Stimulated activated CD4-positive, alpha-beta T cell treated with anti-CD3 and anti-CD28 coated beads, Interleukin-12 subunit alpha, Interleukin-12 subunit beta, amount 100 ng/mL, for 4 hours (primary cell): ENCODE data around the gene ME3.

ENCODE experiments used
- DNase-seq: peaks from one replicate; pipeline ENCODE4 v3.0.0-alpha.2; 2020

Gene ME3

DNA sequence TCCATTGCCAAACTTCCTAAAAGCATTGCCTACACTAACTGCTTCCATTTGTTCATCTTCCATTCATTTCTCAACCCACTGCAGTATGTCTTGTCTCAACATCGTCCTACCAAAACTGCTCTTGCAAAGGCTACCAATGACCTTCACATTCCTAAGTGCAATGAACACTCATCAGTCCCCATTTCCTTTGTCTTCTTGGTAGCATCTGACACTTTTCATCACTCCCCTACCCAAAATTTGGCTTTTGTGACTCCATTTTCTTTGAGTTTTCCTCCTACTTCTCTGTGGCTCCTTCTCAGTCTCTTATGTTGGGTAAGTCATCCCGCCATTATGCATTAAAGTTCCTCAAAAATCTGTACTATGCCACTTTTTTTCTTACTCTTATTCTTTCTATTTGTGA, 162.3 kb downstream of the ME3 start:
- no peak for DNase-seq

DNA sequence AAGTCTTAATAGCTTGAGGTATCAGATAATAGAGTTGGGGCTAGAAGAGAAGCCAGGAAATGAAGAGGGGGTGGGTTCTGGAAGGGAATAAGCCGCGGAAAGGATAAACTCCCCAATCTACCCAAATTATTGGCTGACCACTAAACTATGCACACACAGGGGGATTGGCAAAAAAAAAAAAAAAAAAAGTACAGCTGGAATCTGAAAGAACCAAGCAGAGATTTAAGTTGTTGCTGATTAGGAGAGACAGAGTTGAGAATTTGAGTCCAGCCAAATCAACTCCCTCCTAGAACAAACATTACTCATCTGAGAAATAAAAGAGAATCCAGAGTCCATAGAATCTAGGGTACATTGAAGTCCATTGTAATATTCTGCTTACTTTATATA, 162.8 kb downstream of the ME3 start:
- no peak for DNase-seq

DNA sequence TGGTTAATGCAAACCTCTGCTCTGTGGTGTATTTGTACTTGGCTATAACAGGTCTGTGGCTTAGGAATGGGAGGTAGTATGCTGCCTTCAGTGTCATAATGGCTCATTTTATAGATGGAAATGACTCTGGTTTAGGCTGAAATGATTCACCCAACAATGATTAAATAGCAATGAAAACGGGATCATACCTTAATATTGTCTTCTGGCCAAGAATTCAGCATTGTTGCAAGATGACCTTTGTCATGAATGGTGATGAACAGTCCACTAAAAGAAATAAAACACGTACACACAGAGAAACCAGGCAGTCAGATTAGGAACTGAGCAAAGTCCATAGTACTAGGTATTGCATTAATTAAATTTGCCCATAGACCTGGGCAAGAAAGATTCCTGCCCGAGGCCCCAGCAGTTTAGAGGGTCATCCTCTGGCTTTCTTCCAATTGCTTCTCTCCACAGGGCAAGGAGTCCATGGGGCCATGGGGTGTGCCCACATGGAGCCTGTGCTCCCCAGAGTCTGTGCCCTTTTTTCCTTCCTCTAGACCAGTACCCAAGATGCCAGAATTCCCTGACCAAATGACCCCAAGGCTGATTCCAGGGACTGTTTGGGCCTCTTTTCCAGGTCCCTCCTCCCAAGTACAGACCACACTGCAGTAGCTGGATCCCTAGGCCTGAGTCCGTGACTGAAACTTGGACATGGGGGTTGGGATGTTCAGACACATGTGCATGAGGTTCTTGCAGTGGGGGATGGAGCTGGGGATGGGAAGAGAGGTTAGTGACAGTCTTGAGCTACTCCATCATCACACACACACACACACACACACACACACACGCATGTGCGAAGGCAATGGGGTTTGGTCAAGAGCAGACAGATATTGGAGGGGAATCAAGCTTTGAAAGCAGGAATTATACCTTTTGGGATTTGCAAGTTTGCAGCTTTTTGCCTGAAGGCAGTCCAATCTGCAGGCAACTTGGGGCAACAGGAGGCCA, 163.5 kb downstream of the ME3 start:
- no peak for DNase-seq

DNA sequence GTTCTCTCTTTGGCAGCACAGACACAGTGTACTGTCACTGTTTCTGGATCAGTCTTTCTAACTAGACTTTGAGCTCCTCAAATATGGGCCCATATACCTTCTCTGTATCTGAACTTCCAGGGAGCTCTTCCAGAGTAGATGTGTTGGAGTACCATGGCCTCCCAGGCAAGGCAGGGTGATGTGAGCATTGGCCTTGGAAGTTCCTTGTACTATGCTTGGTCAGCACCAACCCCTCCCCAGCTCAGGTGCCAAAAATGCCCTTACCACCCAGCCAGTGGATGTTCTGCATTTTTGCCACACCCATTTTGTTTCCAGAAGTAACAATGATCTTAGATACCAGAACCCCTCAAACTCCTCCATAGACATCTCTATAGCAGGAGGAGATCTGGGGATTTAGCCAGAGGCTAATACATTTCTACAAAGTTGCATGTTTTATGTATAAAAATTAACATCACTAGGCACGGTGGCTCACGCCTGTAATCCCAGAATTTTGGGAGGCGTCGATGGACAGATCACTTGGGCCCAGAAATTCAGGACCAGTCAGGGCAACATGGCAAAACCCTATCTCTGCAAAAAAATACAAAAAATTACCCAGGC, 165.1 kb downstream of the ME3 start:
- DNase-seq: no peak

DNA sequence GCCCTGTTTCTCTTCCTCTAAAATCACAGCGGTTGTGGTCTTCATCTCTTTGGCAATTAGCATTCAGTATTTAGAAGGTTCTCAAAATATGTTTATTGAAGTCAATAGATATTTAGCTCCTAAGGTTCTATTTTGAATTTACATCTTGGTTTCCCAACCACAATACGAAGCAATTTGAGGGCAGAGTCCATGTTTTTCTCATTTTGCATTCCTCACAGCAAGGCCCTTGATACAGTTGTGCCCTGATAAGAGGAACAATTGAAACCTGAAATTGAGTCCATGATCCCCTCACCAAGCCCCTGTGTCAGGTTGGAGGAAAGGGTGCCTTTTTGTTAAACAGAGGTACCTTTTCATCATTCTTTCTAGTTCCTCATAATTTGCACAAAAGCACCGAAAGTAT, 166.2 kb downstream of the ME3 start:
- DNase-seq: no peak

DNA sequence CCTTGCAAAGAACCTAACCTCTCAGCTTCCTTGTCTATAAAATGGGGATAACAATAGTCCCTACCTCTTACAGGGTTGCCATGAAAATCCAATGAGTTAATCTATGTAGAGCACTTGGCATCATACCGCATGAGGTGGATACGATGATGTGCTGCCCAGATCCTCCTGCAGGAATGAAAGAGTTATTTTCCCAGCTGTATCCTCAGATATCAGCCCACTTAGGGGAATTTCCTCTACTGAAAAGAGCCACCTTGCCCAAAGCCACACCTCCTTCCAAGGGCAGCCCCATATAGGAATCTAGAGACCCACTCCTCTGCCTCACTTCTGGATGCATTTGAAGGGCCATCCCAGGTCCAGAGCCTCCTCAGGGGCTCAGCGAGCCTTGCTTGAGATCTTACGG, 169.3 kb downstream of the ME3 start:
- no peak for DNase-seq

DNA sequence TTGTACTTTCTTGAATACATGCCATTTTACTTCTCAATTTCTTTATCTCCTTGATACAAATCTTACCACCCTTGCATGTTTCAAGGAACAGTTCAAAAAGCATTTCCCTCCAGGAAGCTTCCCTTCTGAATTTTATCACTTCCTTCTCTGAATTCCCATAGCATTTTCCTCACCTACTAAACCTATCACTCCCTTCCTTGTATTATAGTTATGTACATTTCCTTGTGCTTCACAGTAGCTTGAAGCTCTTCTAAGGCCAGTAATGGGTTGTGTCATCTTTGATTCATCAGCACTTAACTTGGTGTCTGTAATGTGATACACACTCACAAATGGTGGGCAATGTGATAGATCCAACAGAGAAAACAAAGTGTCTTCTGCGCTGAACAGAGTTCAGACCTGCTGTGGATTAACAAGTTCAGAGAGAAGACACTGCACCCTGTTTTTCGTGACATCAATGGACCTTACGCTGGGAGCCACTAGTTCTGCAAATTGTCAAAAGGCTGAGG, 170.2 kb downstream of the ME3 start:
- no peak for DNase-seq

DNA sequence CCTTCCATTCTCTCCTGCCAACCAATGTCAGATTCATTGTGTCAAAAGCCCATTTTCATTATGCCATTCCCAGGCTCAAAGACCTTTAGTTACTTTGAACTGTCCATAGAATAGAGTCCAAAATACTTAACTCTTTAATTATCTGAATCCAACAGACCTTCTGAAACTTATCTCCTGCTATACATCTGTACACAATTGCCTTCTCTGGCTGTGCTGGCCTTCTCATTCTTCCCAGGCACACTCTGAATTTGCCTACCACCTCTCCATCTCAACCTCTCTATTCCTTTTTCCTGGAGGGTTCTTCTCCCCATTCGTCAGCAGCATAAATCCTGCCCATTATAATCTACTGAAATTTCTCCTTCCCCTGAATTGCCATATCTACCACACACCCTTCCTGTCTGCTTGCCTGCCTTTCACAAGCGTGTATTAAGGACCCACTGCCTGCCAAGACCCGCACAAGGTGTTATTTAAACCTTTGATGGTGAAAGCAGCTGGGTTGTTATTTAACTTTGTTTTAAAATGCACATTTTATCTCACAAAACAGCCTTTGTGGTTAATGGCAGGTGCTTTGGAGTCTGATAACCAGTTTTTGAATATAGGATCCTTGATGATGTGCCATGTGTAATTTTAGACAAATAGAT, 171.8 kb downstream of the ME3 start:
- no peak for DNase-seq

DNA sequence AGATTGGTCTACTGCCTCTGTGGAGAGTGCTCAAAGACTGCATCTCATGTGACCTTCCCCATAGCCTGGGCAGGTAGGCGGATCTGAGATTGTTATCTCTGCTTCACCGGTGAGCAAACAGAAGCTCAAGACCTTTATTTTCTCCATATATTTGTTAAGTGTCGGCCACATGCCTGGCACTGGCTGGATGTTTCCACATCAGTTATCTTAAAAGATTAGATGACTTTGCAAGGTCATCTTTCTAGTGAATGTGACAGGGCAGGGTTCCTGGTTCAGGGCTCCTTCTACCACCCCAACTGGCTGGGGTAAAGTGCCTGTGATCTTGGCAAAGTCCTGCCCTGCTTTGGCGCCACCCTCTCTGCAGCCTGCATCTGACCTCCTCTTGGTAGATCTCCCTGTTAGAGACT, 172.7 kb downstream of the ME3 start:
- DNase-seq: no peak

DNA sequence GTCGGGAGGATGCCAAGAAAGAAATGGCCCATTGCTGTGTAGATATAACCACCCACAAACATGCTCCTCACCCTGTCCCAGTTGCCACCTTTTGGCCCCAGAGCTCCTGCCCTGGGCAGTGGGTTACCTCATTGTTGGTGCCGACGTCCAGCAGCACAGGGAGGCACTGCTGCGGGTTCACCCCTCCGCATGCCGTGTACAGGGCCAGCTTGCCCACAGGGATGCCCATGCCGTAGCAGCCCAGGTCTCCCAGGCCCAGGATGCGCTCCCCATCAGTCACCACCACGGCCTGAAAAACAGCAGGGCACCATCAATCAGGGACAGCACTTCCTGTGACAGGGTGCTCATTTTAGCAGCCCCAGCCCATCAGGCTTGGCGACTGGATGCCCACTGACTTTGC, 174.6 kb downstream of the ME3 start:
- no peak for DNase-seq

DNA sequence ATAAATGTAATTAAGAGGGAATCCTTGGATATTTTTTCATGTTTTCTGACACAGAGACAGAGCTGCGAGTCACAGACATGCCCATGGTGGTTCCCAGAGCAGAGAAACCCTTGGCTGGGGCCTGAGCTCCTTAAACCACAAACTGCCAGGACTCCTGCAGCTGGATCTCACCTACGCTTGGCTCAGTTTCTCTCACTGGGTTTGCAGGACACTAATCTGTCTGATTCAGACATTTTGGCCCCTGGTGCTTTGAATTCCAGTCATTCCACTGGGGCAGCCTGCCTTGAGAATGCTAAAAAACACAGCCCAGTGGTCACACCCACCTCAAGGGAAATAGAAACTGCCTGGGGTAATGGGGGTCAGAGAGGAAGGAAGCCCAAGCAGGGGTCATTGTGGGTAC, 175.1 kb downstream of the ME3 start:
- no peak for DNase-seq

DNA sequence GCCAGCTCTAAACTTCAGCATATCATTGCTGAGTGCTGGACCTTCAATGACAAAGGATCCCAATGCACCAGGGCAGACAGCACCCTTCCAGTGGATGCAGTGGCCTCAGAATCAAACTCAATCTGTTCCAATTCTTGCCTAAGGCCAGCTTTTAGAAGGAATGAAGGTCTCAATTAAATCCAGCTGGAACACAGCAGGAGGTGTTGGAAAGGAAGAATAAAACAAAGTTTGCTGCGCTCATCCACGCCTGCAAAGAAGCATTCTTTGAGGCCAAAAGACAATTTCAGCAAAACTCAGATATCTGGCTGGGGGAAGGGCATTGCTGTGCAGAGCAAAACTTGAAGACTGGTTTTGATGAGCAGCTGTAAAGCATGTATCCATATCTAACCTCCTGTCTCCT, 177.1 kb downstream of the ME3 start:
- no peak for DNase-seq

DNA sequence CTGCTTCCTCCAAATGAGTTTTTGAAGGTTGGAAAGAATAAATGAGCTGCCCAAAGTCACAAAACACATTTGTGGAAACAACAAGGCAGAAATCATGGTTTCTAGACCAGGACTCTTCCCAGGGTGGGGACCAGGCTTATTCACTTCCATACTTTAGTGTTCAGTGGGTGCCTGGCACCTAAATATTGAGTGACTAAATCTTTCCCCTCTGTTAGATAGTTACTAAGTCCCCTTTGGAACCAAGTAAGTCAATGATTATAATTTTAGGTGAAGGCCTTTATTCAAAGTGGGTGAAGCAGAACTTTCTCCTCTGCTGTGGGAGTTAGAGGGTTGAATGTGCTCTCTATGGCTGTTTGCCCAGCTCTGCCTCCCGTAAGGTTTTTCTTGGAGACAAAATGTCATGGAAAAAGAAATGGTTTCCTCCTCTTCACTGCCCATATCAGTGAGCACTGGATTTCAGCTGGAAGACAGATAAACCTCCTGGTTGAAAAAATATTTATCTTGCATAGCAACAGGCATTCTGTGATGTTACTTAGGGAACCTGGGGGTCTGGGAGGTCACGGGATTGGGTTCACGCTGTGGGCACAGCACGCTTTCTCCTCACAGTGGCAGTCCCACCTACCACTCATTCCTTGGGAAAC, 179.9 kb downstream of the ME3 start:
- no peak for DNase-seq

DNA sequence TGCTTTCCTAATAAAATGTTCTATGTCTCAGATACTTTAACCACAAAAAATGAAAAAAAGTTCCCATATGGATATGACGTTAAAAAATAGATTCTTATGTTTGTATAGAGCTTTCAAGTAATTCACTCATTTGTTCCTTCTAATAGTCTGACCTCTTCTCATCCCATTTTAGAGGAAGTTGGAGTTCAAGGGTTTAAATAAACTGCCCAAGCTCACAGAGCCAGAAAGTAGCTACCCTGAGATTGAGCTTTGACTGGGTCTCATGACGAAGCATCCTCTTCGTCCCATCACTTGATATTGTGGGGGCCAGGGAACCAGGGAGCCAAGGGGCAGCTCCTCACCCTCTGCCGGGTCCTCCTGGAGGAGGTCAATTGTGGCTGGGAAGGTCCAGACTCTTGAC, 181.4 kb downstream of the ME3 start:
- no peak for DNase-seq

DNA sequence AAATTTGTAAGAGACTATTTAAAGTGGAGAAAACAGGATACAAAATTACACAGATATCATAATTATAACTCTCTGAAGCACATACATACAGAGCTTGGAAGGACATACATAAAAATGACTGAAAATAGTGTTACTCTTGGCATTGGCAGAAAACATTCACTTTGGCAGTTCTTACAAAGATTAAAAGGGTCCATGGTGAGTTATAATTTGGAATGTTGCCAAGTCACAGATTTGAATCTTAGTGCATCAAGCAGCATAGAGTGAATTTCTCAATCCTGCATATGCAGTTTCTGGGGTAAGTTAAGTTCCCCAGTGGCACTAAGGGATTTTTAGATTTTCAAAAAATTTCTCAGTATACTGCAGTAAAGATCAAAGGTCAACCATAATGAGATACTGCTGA, 181.8 kb downstream of the ME3 start:
- no peak for DNase-seq

DNA sequence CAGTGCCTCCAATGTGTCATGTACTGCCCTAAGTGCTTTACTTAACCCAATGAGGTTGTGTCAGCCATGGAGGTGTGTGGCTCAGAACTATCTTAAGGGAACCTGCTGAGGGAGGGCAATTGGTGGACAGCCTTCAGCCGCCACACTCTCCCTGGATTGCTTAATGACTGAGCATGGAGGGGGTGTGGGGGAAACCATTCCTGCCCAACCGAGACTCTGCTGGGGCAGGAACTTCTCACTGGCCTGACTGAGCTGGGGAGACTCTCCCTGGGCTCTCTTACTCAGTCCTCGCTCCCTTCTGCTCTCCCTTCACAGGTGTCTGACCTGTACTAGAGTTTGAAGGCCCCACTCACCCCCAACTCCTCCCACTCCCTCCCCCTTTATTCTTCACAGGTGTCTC, 183.0 kb downstream of the ME3 start:
- DNase-seq: no peak

DNA sequence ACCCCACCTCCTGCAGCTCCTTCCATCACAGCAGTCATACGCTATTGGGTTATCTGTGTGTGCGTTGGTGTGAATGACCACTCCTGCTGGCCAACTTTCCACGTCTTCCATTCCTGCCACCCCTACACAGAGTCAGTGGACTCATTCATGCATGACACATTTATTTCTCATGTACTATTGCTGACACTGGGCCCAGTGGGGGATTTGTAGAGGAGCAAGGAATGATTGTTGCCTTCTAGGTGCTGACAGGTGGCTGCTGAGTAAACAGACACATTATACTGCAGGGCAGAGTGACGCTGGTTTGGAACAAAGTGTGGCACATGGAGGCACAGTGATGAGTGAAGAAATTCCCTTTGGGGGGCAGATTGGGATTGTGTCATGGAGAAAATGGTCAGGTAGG, 183.9 kb downstream of the ME3 start:
- no peak for DNase-seq

DNA sequence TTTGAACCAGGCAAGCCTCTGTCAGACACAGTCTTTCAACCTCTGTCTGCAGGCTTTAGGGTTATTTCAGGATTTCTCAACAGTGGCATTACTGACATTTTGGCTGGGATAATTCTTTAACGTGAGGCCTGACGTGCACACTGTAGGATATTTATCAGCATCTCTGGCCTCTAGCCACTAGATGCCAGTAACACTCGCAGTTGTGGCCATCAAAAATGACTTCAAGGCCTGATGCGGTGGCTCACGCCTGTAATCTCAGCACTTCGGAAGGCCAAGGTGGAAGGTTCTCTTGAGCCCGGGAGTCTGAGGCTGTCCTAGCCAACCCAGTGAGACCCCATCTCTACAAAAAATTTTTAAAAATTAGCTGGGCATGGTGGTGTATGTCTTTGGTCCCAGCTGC, 184.7 kb downstream of the ME3 start:
- no peak for DNase-seq

DNA sequence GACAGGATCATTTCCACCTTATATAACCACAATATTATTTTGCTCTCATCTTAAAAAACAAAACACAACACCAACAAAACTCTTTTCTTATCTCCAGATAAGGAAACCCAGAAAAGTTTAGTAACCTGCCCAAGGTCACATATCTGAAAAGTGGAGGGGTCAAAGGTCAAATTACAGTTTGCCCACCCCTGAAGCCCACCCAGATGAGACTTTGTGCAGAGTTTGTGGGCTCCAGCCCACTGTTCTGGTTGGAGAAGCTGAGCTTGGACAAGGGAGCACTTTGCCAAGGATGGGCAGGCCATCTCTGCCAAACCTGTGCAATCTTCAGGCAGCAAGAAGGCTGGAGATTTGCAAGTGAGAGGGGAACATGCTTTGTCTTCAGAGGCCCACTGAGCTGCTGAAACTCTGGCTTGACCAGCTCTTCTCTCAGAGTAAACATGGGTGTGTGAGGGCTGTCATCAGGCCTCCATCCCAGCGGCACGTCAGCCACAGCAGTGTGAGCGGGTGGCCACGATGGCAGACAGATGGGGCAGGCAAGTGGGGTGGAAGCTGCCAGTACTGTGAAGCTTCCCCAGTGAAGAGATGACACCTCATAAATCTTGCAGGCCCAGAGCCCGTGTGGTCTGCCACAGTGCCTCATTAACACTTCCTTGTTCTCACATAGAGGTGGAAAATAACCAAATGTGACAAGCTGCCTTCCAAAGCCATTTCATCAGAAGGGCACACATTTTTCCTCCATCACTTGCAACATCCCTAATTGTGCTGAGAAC, 186.0 kb downstream of the ME3 start:
- DNase-seq: no peak

DNA sequence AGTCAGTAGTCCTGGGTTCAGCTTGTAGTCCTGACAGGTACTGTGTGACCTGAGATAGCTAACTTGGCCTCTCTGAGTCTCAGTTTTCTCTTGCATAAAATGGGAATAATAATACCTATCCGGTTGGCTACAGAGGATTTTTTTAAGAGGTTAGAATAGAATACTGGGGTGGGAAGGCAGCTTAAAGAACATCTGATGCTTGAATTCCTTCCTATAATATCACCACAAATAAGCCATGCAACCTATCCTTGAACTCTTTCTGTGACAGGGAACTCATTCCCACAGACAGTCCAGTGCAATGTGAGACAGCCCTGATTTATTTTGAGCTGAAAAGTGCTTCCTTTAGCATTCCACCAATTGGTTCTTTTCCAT, 187.6 kb downstream of the ME3 start:
- DNase-seq: no peak

DNA sequence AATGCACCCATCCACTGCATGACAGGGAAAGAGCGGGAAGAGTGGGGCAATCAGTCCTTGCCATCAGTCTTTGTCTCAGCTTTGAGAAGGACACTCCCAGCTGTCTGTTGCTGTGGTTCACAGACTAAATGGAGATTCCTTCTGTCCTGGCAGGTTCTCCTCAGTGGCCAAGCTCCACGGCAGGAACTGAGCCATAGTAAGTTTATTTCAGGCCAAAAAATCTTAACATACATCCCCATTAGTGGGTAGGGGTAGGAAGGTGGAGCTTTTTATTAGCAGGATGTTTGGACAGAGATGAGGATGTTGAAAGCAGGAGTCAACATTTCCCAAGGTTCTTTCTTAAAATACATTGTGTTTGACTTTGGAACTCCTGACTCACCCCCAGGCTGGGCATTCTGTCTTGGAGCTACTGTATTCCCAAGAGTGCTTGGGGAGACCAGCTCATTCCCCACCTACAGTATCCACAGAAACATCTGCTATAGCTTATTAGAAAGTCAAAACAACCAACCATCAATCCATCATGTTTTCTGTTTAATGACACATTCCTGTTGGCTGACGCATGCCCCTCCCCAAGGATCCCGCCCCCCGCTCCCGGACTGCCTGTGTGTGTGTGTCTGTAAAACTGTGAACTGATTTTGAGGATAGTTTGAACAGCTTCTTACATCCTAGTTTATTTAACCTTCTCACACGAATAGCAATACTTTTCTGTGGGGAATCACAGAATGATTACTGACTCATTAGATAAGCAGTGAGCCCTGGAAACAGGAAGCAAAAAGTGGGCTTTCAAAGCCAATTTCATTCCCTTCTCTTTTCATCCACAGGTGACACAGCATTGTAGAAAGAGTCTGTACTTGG, 188.2 kb downstream of the ME3 start:
- DNase-seq: no peak

DNA sequence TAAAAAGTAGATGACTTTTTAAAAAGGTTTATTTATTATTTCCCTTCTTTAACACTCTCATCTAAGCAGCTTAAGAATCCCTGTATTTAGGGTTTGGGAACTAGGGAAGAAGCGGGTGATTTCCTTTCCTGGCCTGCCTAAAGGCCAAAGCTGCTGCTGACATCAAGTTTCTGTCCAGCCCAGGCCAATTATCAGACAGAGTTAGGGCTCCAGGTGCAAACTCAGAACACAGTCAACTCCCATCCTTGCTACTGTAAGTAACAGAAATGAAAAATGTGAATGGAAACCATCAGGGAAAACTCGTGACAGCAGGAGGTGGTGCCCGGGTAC, 188.8 kb downstream of the ME3 start:
- DNase-seq: no peak
